Activated naive CD4-positive, alpha-beta T cell treated with anti-CD3 and anti-CD28 coated beads, Interleukin-2, amount 50 U/mL, for 16 hours (primary cell): Measurements from ENCODE around the gene CCDC47.
"Not testable (repeated sequence)": the region's sequence is repeated elsewhere in the genome, so short reads cannot be mapped to it uniquely, and the experiment has no call there.

Experiments used
- DNase-seq: peaks from one replicate; pipeline ENCODE4 v3.0.0-alpha.2; 2020

Gene CCDC47

DNA sequence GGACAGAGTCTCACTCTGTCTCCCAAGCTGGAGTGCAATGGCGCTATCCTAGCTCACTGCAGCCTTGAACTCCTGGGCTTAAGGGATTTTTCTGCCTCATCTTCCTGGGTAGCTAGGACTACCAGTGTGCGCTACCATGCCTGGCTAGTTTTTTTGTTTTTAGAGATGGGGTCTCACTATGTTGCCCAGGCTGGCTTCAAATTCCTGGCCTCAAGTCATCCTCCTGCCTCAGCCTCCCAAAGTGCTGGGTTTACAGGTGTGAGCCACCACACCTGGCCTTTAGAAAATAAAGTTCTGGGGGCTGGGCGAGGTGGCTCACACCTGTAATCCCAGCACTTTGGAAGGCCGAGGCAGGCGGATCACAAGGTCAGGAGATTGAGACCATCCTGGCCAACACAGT is 53.2 kb downstream of the CCDC47 start:
- DNase-seq, result not testable (repeated sequence)

GRCh38 chr17:63718988-63719387 is 54.4 kb downstream of the CCDC47 start:
- no peak for DNase-seq

- DNase-seq, result no peak
Measured at GRCh38 chr17:63716426-63716825, 57.0 kb downstream of the CCDC47 start.

DNA sequence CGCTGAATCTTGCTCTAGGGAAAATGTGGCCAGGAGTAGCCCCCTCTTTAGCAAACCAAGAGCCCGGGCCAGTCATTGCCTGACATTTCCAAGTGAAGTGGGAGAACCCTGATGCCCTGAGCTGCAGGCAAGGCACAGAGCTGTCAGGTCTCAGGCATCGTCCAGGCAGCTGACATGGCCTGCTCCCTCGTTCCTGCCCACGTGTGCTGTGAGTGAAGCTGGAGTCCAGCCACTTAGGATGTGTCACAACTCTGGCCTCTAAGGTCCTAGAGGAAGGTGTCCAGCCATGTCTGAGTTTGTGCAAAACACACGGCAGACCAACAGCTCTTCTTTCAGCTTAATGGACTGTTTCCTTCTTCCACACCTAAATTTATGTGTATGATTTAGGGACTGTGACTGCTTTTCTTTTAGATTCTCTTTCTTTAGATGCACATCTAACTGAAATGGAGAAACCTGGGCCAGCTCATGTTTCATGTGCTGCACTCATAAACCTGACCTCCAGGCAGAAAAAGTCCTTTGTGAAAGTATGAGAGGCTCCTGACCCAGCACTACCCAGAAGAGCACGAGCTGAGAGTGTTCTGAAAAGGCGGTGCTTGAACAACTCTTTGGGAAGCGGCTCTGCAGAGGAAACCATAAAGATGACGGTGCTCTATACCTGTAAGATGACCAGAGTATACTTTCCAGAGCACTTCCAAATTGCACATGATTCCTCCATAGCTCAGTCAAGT is 58.7 kb downstream of the CCDC47 start:
- no peak for DNase-seq

- DNase-seq, result no peak
Measured at GRCh38 chr17:63709110-63709509, 64.3 kb downstream of the CCDC47 start.

GRCh38 chr17:63707151-63707550 is 66.2 kb downstream of the CCDC47 start:
- no peak for DNase-seq

DNA sequence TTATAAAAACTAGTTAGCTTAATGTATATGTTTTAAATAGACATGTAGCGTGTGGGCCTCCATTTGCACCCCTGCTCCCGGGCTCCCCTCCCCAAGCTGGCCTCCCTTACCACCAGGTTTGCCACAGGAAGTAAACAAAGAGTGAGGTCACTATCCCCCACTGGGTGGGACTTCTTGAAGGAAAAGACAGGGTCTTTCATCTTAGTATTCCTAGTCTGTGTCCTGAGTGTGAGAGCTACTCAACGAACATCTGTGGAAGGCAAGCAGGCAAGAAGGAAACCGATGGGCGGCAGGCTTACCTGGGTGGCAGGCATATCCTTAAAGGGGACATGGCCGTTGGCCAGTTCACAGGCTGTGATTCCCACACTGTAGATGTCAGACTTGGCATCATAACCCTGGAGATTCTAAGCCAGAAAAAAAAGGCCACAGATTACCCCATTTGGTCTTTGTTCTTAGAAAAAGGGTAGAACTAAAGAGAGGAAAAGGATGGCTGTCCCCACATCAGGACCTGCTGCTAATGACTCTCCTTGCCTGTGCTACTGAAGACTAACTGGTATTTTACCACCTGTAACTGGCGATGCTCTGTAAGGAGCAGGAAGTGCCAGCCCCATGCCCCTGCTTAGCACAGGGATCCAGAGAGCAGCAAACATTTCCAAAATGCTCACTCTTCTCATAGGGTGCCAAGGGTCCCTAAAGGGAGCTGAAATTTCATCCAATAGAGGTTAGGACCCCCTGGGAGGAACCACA is 66.9 kb downstream of the CCDC47 start:
- no peak for DNase-seq

- no peak for DNase-seq
Measured at GRCh38 chr17:63705657-63706056, 67.7 kb downstream of the CCDC47 start.

DNA sequence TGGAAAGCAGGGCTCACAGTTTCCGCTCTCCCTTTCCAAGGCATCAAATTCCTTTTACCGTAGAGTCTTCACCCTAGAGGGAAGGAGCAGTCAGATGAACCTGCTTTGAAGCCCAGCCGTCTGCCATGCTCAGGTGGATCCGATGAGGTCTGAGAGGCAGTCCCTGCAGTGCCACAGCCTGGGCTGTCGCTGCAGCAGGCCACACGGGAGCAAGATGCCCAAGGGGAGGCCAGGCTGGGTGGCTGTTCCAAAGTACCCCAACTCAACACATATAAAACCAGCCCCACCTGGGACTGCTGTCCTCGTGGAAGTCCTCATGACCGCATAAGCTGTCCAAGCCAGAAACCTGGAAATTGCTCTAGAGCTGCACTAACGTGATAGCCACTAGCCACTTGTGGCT is 68.6 kb downstream of the CCDC47 start:
- no peak for DNase-seq

GRCh38 chr17:63704259-63704576 is 69.2 kb downstream of the CCDC47 start:
- no peak for DNase-seq

DNA sequence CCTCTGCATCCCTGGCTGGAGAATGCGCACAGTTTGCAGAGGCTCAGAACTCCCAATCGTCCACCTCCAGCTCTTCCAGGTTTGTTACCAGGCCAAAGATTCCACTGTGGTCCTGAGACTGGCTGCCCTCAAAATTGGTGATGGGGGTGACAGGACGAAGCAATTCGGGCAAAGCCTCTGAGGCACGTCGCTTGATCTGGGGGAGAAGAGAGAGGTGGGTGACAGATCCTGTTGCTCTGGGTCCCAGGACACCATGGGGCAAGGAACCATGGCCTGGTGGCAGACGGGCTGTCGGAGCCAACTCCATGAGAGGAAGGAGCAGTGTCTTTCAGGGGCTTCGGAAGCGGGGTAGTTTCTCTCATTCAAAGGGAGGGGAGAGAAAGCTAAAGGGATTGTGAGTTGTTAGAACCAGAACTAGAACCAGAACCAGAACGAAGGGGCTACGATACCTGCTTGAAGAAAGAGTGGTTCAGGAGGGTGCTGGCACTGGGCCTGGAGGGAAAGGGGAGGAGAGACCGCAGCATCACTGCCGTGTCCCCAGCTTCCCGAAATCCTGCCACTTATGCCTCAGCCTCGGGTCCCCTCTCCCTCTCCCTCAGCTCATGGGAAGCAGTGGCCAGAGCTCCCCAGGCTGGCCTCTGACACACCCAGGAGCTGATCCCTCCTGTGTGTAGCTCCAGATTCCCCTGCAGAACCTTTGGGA is 69.7 kb downstream of the CCDC47 start:
- DNase-seq, result no peak

DNA sequence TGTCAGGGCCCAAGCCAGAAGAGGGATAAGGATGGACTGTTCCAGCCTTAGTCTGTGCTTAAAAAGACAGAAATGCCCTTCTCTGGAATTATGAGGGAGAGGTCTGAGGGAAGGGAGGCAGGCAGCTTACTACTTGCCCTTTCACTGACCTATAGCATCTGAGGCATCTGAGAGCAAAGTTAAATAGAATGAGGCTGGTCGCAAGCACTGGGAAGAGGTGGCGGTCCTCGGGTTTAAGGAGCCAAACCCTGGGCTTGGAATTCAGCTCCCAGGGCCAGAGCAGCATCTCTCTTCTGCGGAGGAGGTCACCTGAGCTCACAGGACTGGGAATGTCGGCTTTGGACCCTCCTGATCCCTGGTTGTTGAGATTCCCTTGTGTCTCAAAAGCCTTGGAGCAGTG is 70.4 kb downstream of the CCDC47 start:
- DNase-seq, result no peak

DNA sequence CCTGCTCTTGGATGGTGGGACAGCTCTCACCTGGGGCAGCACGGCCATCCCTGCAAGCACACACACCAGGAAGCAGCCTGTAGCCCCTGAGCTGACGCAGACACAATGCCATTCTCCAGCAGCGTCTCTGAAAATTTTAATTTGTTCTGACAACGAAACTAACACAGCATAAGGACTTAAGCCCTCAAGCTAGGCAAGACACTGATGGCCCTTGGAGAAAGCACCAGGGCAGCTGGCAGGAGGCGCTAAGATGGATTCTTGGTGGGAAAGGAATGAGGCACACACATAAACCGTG is 70.7 kb downstream of the CCDC47 start:
- DNase-seq, result no peak

- DNase-seq, result peak; percentile 76
Measured at GRCh38 chr17:63701868-63702720, 71.3 kb downstream of the CCDC47 start.

DNA sequence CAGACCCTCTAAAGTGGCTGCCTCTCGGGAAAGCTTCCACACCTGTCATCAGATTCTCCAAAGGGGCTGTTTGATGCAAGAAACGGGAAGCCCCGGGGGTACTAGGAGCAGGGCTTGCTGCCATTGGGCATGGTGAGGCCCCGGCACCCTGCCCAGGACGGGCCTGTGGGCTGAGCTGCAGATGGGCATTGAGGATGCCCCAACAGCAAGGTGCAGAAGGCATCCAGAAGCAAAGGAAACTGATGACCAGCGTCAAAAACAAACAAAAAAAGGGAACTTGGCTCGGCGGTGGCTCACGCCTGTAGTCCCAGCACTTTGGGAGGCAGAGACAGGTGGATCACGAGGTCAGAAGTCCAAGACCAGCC is 72.0 kb downstream of the CCDC47 start:
- DNase-seq, result no peak

- DNase-seq, result peak; percentile 64
Measured at GRCh38 chr17:63700528-63701455, 72.6 kb downstream of the CCDC47 start.

- peak; percentile 86 for DNase-seq
Measured at GRCh38 chr17:63699638-63700527, 73.5 kb downstream of the CCDC47 start, which contains the start of gene LIMD2. Gene LIMD2 (minus strand): TSS chr17:63700125. CDS start chr17:63699298, 827 bp downstream.

- DNase-seq, result peak; percentile 75
Measured at GRCh38 chr17:63698886-63699637, 74.3 kb downstream of the CCDC47 start.

- no peak for DNase-seq
Measured at GRCh38 chr17:63698381-63698885, 75.0 kb downstream of the CCDC47 start.
